GM12874 (cell line): ENCODE data around the gene MAP3K6.
A peak's percentile ranks its signal among the peaks of the same experiment; 100 is the strongest.

Experiments
- CTCF ChIP-seq: IDR thresholded peaks from 2 replicates; pipeline ENCODE4 v1.5.1; 2011; ENCODE audit warnings: low read depth, mild to moderate bottlenecking, control low read depth, low read length, moderate library complexity; ENCODE audit not compliant: insufficient read depth

MAP3K6 gene

GRCh38 chr1:27366411-27367159, at the start of gene MAP3K6:
Gene MAP3K6, minus strand, starts transcription at chr1:27366961. Its CDS starts 364 bp downstream, at chr1:27366597.
- peak; percentile 73 for TF ChIP-seq CTCF

- no peak for TF ChIP-seq CTCF
These were observed 47.3 kb upstream of the MAP3K6 start for GRCh38 chr1:27414091-27414490.

- no peak for TF ChIP-seq CTCF
These were observed 46.2 kb upstream of the MAP3K6 start for GRCh38 chr1:27413004-27413403.

- no peak for TF ChIP-seq CTCF
These were observed 45.7 kb upstream of the MAP3K6 start for GRCh38 chr1:27412502-27412901.

GRCh38 chr1:27410709-27411108, 43.9 kb upstream of the MAP3K6 start:
- no peak for TF ChIP-seq CTCF

- no peak for TF ChIP-seq CTCF
These were observed 42.9 kb upstream of the MAP3K6 start for GRCh38 chr1:27409669-27410068.

GRCh38 chr1:27408151-27408550, 41.4 kb upstream of the MAP3K6 start:
- TF ChIP-seq CTCF = no peak
